Gastroesophageal sphincter (tissue), 4 donors: Measurements from ENCODE around the gene APOLD1. TPM values are rescaled to one million over a fixed set of nuclear protein-coding genes. Genes with fewer than 3 reads are reported as not detected.
A peak's percentile ranks its signal among the peaks of the same experiment; 100 is the strongest.
"Not testable (repeated sequence)": the region's sequence is repeated elsewhere in the genome, so short reads cannot be mapped to it uniquely, and the experiment has no call there.

Experiments used
- ATAC-seq: fragments of 150-250 bp; one replicate; pipeline ENCODE4 v1.9.1; 2016; ENCODE audit warnings: mild to moderate bottlenecking, moderate library complexity
- H3K27ac ChIP-seq, 4 donors: fragments of 200-600 bp; sonication (generic) in 3 of 4; 1 replicate in 3 of 4; 2 replicates in 1 of 4; pipeline ENCODE4 v1.5.1; 2016 to 2019
- H3K27me3 ChIP-seq: fragments of 200-600 bp; sonication (generic); one replicate; pipeline ENCODE4 v1.5.1; 2019
- H3K36me3 ChIP-seq, 2 donors: fragments of 200-600 bp; sonication (generic); one replicate each; pipeline ENCODE4 v1.5.1; 2019; ENCODE audit warnings: control low read depth in 1 of 2
- H3K4me1 ChIP-seq, 3 donors: fragments of 200-600 bp; sonication (generic); 1 replicate in 2 of 3; 2 replicates in 1 of 3; pipeline ENCODE4 v1.5.1; 2016 to 2019; ENCODE audit warnings: control low read depth in 2 of 3
- H3K4me3 ChIP-seq, 2 donors: fragments of 200-600 bp; sonication (generic); one replicate each; pipeline ENCODE4 v1.5.1; 2019; ENCODE audit warnings: mild to moderate bottlenecking in 1 of 2, moderate library complexity in 1 of 2
- H3K9me3 ChIP-seq, 3 donors: fragments of 200-600 bp; sonication (generic); one replicate each; pipeline ENCODE4 v1.5.1; 2017 to 2019; ENCODE audit warnings: control low read depth in 2 of 3
- EP300 ChIP-seq: sonication (generic); formaldehyde crosslinking; IDR thresholded peaks from one replicate; pipeline ENCODE4 v1.6.1; 2017; ENCODE audit warnings: antibody characterized with exemption, mild to moderate bottlenecking
- POLR2A ChIP-seq, 2 donors: fragments of 450-650 bp; IDR thresholded peaks; one replicate each; pipeline ENCODE4 v1.6.1; 2017; ENCODE audit warnings: antibody characterized with exemption in 2 of 2, mild to moderate bottlenecking in 2 of 2, moderate library complexity in 1 of 2
- POLR2AphosphoS5 ChIP-seq: sonication (generic); formaldehyde crosslinking; IDR thresholded peaks from one replicate; pipeline ENCODE4 v1.6.1; 2017; ENCODE audit warnings: antibody characterized with exemption
- WGBS, 2 donors: methylation state at CpG; one replicate each; pipeline ENCODE4 v1.1.5; 2018; ENCODE audit warnings: low coverage in 1 of 2; 5-methylcytosine and 5-hydroxymethylcytosine counted together
- total RNA-seq, 4 donors: library from RNA; depleted of rRNA; stranded (reverse); fragments of >200 nt; gene quantifications; one replicate each; pipeline ENCODE4 v1.1.0, GENCODE V29; 2016
- TF ChIP-seq, protein P1 (sequence below), 4 experiments: fragments of 200-600 bp in 2 of 4; fragments of 450-650 bp in 2 of 4; sonication (generic) in 1 of 4; IDR thresholded peaks; one replicate each; pipeline ENCODE4 v1.5.1; 2017 to 2019; ENCODE audit warnings: antibody characterized with exemption in 4 of 4, mild to moderate bottlenecking in 2 of 4, moderate library complexity in 2 of 4

APOLD1 gene, protein sequence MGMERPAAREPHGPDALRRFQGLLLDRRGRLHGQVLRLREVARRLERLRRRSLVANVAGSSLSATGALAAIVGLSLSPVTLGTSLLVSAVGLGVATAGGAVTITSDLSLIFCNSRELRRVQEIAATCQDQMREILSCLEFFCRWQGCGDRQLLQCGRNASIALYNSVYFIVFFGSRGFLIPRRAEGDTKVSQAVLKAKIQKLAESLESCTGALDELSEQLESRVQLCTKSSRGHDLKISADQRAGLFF
- 10 to 100 TPM; 16.2 to 33.4 (median 22.8) TPM for total RNA-seq

DNA sequence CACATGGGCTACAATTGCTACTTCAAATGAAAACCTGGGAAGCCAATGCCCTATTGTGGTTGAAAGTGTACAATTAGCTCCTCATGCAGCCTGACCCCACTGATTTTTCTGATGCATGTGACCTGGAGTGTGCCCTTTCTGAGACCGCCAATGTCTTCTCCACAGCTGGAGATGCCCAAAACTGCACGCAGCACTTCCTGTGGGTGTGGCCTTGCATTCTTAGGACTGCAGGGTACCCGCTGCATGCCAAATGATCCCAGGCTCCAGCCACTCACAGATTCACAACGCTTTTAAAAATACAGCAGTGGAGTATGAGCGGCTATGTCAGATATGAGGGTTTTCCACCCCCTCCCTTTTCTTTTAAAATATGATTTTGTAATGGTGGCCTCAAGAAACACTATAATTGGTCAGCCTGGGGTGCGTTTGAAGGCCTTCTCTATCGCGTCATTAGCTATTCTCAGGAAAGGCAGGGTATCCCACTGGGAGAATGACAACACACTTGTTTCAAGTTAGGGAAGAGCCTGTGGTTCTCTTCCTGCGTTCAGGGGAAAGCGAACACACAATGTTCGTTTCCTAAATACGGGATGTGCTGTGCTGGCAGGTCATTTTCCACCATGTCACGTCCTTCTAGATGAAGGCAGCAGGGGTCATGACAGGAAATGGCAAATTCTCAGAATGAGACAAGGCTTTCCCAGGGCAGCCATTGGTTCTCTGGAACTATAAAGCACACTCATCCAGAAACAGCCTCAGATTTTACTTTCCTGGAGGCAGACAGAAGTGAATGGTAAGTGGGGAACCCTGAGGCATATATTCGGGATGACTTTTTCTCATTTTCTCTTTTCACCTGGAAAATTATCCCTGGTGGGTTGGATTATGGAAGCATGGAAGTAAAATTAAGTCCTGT is at the start of gene APOLD1:
Gene APOLD1, plus strand, starts transcription at position 749 of the 904 bp plus-strand sequence. Its CDS starts 33 bp downstream, at position 782.
- Histone ChIP-seq H3K9me3 (no peaks in the 10 kb centered on the region), H3K4me3 (peak within 1 kb of the TSS; percentile 38 to 74), H3K36me3 (no peaks in the 10 kb centered on the region), H3K27ac (peak within 1 kb of the TSS; percentile 51 to 98 (median 92)), H3K4me1 (peaks cover 0 to 34% (median 9%) of the 10 kb centered on the region in 3 donors), H3K27me3 (no peaks in the 10 kb centered on the region)
- 79 to 84% methylated on average over 6 to 12 of the region's 14 CpGs for WGBS, 2 donors
- ATAC-seq, result peak; percentile 53
- TF ChIP-seq POLR2AphosphoS5 (no peak), EP300 (peak; percentile 84), POLR2A (IDR thresholded peaks at IDR 0.05) (peak; percentile 51 to 60)
- TF ChIP-seq, protein P1, sequence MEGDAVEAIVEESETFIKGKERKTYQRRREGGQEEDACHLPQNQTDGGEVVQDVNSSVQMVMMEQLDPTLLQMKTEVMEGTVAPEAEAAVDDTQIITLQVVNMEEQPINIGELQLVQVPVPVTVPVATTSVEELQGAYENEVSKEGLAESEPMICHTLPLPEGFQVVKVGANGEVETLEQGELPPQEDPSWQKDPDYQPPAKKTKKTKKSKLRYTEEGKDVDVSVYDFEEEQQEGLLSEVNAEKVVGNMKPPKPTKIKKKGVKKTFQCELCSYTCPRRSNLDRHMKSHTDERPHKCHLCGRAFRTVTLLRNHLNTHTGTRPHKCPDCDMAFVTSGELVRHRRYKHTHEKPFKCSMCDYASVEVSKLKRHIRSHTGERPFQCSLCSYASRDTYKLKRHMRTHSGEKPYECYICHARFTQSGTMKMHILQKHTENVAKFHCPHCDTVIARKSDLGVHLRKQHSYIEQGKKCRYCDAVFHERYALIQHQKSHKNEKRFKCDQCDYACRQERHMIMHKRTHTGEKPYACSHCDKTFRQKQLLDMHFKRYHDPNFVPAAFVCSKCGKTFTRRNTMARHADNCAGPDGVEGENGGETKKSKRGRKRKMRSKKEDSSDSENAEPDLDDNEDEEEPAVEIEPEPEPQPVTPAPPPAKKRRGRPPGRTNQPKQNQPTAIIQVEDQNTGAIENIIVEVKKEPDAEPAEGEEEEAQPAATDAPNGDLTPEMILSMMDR (IDR thresholded peaks at IDR 0.05), result no peak

DNA sequence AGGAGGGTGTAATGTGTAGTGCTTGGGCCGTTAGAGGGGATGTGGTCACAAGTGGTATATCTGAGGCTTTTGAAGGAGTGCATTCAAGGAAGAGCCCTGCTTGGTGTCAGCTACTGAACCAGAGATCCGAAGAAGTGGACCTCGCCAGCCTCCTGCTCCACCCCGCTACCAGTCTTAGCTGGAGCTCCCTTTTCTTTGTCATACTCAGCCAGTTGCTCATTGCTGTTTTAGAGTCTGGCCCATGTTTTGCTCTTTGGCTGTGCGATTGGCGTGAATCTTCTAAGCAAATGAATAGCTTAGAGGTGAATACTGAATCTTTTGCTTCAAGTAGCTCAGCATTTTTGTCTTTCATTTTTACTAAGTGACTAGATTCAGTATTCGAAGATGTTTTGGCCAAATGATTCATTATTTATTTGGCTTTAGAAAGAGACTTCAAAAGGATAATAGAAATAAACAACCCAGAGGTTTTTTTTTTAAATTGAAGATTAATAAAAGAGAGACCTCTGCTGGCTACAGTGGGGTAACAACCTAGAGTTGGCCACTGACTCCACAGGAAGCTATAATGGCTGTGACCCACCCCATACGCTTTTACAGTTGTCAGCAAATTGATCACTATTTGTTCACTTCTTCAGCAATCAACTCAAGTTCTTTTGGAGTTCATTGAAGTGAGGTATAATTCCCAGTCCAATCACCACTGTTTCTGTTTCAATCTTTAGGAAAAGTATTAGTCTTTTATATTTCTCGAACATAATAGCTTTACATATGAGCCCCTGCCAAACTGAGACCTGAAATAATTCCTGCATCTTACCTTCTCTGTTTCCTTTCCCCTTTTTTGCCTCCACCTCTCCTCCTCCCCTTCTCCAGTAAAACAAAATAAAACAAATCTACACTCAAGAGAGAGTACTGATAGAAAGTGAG is 48.4 kb upstream of the APOLD1 start:
- Histone ChIP-seq H3K9me3 (no peaks in the 10 kb centered on the region), H3K27me3 (no peaks in the 10 kb centered on the region), H3K4me1 (peaks cover 0 to 30% (median 7%) of the 10 kb centered on the region in 3 donors), H3K36me3 (no peaks in the 10 kb centered on the region), H3K4me3 (no peak overlapping the region), H3K27ac (peak overlapping the region in 3 of 4 donors; percentile 56 to 66 (median 57))
- ATAC-seq, result peak; percentile 69
- WGBS, 2 donors, result 28 to 36% methylated on average over 8 to 9 of the region's 9 CpGs
- TF ChIP-seq POLR2AphosphoS5 (peak; percentile 12), POLR2A (IDR thresholded peaks at IDR 0.05) (no peak), EP300 (no peak)
- TF ChIP-seq, protein P1 (IDR thresholded peaks at IDR 0.05), result peak; percentile 43 to 74 (median 48)

DNA sequence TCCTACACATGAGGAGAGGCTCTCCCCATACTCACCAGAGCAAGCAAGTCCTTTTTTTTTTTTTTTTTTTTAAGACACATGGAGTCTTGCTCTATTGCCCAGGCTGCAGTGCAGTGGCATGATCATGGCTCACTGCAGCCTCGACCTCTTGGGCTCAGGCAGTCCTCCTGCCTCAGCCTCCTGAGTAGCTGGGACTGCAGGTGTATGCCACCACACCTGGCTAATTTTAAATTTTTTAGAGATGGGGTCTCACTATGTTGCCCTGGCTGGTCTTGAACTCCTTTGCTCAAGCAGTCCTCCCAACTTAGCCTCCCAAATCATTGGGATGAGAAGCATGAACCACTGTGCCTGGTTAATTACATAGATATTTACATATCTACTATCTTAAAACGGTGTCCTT is 47.3 kb upstream of the APOLD1 start:
- not testable (repeated sequence) for ATAC-seq, H3K4me3 ChIP-seq, H3K27ac ChIP-seq, H3K9me3 ChIP-seq, H3K27me3 ChIP-seq, H3K36me3 ChIP-seq
- H3K4me1 ChIP-seq, result peaks cover 0 to 30% (median 7%) of the 10 kb centered on the region in 3 donors
- 80 to 83% methylated on average over 1 to 2 of the region's 2 CpGs for WGBS, 2 donors

DNA sequence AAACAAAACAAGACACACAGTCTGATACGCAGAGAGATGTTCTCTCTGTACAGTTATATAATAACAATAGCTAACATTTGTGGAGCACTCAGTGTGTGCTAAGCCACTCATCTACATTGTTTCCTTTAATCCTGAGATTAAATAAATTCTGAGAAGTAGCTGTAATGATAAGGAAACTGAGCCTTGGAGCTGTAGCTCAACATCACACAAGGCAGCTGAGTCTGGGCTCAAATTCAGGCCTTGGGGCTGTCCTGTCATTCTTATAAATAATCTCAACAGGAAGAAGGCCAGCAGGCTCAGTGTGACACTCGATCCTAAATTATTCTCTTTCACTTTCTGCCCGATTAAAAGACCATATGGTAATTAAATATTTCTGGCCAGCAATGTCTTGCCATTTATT is 43.8 kb upstream of the APOLD1 start:
- Histone ChIP-seq H3K9me3 (no peaks in the 10 kb centered on the region), H3K27me3 (no peaks in the 10 kb centered on the region), H3K4me1 (peaks cover 0 to 9% (median 6%) of the 10 kb centered on the region in 3 donors), H3K27ac (peak overlapping the region in 2 of 4 donors; percentile 2 to 17), H3K36me3 (no peaks in the 10 kb centered on the region), H3K4me3 (no peak overlapping the region)
- no peak for TF ChIP-seq POLR2AphosphoS5
- no peak for TF ChIP-seq POLR2A (IDR thresholded peaks at IDR 0.05)
- no peak for TF ChIP-seq EP300
- TF ChIP-seq, protein P1 (IDR thresholded peaks at IDR 0.05), result no peak
- no peak for ATAC-seq
- 6 to 15% methylated on average over 3 of the region's 3 CpGs for WGBS, 2 donors
